ENCODE results near the gene DNAAF9.

The DNAAF9 gene

GRCh38 chr20:3409417-3409816, 1.9 kb upstream of the DNAAF9 start:
- DNase-seq = no peak

DNA sequence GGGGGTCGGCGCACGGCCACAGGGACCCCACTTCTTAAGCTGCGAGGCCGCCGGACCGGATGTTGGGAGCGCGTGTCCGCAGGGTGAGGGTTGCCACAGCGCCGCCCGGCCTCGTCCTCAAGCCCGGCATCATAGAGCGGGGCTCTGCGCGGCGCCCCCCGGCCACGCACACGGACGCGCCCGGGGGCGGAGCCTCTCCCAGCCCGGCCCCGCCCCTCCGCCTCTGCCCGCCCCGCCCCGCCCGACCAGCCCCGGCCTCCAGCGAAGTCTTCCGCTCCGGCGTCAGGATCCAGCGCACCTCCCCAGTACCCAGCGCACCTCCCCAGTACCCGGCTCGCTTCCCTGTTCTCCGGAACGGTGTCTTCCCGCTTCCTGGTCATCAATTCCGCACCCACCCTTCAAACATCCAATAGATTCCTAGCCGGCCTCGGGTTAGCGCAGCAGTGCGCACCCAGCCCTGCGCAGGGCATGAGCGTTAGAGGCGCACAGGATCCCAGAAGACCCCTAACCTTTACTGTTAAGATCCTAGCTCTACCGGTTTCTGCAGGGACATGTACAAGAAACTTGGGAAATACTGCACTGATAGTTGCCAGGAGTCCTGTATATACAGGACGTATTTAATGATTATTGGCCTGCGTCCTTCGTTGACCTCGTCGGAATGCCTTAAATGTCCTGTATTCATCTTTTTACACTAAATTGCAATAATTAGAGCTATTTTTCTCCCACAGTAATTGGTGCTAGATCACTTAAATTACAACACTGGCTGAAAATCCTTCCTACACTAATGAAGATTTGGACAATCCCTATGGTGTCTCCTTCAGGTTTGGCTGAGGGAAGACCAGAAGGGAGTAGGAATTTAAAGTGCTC, 535 bp upstream of the DNAAF9 start:
- DNase-seq = peak; percentile 84

DNA sequence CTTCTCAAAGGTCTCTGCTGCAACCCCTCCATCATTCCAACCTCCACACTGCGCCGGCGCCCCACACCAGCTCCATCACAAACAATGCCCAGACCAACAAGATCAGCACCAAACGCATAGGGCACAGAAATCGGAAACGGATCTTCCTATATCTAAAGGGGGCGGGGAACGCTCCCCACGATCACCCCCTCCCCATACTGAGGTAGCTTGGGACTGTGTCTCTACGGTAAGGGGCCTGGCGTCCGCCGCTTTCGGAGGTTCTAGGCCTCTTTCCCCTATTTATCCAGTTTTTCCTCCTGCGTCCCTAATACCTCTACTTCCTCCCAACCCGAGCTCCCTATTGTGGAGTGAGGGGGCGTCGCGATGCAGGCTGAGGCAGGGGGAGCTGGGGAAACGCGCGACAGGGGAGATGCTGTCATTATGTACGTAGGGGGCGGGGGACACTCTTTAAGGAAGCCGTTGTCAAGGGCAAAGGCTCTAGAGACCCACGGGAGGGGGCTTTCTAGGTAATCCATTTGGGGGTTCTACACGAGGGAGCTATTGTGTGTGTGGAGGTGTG, 909 bp downstream of the DNAAF9 start:
- DNase-seq = peak; percentile 34

- DNase-seq = no peak
Measured at GRCh38 chr20:3405696-3406358, 1.6 kb downstream of the DNAAF9 start.

DNA sequence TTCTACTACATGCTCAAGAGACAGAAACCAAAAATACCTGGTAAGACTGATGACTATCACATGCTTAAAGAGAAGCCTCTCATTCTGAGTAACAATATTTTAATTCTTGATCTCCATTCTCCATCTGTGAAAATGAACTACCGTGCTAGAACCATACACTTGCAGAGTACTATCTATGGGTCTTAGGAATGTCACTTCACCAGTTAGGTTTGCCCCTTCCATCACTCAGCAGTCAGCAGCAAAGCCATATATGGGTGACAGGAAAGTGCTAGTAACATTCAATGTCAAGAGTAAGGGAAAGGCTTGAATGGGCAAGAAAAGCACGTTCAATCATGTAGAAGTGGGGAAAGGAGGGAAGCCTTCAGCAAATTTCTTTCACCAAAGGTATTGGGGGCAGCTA, 2.3 kb downstream of the DNAAF9 start:
- no peak for DNase-seq

- no peak for DNase-seq
Measured at GRCh38 chr20:3404402-3404801, 3.1 kb downstream of the DNAAF9 start.

DNA sequence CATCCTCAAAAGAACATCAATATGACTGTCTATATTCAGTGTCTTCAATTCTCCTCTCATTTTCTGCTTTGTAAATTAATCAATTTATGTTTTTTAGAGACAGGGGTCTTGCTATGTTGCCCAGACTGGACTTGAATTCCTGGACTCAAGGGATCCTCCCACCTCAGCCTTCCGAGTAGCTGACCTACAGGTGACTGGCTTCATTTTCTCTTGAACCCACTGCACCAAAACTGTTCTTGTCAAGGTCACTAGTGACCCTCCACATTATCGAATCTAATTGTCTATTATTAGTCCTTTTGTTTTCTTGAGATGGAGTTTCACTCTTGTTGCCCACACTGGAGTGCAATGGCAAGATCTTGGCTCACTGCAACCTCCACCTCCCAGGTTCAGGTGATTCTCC, 3.7 kb downstream of the DNAAF9 start:
- DNase-seq = no peak

DNA sequence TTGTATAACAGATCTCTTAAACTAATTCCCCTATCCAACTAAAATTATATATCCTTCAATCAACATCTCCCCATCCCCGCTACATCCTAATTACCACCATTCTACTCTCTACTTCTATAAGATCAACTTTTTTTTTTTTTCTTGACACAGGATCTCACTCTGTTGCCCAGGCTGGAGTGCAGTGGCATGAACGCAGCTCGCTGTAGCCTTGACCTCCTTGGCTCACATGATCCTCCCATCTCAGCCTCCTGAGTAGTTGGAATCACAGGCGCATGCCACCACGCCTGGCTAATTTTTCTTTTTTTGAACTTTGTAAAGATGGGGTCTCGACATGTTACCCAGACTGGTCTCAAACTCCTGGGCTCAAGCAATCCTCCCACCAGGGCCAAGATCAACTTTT, 5.0 kb downstream of the DNAAF9 start:
- DNase-seq = no peak

DNA sequence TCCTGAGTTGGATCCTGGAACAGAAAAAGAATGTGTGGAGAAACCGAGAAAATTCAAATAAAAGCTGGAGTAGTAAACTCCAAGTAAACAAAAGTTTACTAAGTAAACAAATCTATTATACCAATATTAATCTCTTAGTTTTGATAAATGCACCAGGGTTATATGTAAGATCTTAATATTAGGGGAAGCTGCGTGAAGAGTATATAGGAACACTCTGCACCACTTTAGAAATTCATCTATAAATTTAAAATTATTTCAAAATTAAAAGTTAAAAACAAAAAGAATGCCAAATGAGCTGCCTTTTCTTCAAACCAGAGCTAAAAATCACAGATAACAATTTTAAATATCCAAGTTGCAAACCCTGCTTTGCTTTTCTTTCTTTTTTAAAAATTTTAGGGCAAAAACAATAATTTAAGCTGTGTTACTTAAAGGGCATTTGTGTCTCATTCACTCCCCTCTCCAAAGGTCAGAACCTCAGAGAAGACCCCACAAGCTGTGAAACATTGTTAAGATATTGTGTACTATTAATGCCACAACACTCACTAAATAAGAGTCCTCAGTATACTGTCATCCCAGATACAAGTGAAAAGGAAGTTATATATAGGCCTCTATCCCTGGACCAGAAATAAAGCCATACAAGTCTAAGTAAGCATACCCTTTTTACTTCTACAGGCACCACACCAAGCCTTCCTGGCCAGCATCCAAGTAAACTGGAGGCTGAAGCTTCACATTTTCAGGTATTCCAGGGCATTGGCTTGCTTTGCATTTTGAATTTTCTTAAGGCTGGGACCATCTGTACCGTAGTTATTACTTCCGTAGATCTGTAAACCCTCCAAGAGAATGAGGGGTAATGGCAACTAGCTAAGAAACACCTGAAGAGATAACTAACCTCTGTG, 7.0 kb downstream of the DNAAF9 start:
- DNase-seq = peak; percentile 6

DNA sequence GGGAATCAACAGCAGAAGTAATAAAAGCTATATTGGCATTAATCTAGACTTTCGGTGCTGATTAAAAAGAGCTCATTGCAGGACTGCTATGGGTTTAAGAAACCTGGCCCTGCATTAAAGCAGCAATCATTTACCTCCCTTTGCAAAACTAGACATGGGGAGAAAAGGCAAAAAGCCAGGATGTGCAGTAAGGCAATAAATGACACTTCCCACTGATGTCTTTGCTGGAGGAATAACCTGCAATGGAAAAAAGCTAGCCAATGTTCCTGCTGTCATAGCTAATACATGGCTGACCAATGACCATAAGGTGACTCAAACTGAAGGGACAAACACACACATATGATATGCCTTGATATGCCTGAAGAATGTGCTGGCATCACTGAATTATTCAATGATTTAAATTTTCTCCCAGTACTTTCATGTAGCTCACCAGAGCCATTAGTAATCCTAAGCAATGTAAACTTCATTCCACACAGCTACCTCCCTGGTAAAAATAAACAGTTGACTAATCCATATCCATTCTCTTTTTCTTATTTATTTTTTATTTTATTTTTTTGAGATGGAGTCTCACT, 8.7 kb downstream of the DNAAF9 start:
- no peak for DNase-seq

GRCh38 chr20:3396492-3396891, 11.0 kb downstream of the DNAAF9 start:
- DNase-seq = no peak

DNA sequence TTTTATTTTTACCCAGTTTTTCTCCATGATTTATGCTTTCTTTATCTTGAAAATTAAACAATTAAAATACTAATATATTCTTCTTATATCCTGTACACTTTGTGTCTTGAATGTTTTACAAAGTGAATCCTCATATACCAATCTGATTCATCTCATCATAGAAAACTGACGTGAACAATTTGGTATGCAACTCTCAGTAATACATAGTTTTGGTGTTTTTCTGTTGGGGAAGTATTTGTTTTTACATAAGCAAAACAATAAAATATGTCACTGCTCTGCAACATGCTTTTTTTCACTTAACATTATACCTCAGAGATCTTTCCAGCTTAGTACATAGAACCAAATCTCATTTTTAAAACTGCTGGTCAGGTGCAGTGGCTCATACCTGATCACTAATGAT, 14.7 kb downstream of the DNAAF9 start:
- no peak for DNase-seq

DNA sequence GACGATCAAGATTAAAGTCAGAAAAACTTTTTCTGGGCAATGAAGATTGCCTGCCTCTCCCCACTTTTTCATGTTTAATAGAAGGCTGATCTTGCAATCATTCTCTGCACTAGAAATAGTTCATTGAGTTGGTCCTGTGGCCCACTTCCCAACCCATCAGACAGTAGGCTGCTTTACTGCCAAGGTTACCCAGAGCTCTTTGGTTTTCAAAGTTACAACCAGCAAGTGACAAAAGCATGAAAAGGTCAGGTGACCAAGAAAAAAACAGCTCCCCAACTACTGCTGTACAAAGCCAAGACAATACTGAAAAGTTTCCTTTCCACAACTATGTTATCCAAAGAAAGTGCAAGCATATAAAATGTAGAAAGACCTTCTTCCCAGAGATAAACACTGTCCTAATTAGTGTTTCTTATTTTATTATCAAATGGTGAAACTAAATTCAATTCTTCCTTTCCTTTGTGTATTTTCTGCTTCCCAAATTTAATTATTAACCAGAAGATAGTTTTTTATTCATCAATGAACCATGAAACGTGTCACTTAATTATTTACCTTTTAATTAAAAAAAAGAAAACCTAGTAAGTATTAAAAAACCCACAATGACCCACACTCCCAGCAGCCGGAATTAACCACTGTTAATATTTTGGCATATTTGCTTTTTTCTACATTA, 16.6 kb downstream of the DNAAF9 start:
- peak; percentile 68 for DNase-seq

DNA sequence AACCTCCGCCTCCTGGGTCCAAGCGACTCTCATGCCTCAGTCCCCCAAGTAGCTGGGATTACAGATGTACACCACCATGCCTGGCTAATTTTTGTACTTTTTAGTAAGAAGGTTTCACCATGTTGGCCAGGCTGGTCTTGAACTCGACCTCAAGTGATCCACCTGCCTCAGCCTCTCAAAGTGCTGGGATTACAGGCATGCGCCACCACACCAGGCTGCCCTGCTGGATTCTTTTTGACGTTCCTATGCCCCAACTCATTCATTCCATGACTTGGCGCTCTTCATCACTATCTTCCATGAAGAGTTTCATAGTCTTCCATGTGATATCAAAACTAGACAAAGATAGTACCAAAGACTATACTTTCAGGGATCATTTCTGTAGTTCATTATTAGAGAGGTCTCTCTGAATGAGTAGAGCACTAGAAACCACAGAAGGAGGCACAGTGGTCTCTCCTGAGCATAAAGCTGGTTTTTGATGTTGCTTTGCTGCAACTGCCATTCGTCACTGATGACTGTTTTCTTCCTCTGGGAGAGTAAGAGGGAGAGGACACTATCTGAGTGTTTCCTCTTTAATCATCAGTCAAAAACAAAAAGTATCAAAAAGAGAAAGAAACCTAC, 23.5 kb downstream of the DNAAF9 start:
- DNase-seq = no peak

DNA sequence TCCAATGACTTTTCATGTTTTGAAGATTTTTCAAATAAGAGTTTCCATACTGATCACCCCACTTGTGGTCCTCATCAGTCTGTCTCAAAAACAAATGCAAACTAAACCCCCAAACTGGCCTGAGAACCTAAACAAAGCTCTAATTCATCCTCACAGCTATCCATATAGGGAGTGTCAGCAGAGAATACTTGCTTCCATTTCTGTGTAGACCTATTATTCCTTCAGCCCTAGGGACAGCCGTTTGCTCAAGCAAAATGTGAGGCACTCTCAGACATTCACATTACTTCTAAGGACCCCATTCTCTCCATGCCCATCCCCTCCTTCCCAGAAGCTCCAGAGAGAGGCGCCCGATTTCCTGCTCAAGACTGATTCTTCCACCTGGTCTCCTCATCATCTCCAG, 24.6 kb downstream of the DNAAF9 start:
- peak; percentile 7 for DNase-seq

DNA sequence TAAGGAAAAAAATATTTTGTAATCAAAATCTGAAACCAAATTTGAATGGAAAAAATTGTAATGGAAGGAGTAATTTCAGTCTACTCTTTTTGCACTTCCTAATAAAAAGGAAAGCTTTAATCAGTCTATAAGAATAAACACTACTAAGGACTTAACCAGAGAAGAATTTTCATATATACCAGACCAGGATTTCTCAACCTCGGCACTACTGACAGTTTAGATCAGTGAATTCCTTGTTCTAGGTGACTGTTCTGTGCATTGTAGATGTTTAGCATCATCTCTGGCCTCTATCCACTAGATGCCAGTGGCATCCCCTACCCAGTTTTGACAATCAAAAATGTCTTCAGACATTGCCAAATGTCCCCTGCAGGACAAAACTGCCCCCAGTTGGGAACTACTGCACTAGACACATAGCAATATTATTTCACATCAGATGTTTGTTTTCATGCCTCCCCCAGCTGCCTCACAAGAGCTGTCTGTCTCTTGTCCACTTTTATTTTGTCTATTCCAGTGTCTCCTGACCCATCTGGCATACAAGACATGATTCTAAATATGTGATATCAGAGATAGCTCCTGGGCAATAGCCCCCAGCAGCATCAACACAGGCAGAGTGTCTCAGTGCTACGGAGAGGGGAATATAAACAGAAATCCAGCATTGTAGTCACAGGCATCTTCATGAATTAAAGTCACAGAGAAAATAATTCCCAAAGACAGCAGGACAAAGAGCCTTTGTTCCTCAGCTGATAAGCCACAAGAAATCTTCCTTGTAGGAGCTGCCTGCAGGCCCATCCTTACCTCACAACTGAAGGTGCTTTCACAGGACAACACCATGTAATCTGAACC, 27.0 kb downstream of the DNAAF9 start:
- peak; percentile 66 for DNase-seq

- no peak for DNase-seq
Measured at GRCh38 chr20:3378138-3378537, 29.3 kb downstream of the DNAAF9 start.

- DNase-seq = no peak
Measured at GRCh38 chr20:3377644-3378043, 29.8 kb downstream of the DNAAF9 start.

DNA sequence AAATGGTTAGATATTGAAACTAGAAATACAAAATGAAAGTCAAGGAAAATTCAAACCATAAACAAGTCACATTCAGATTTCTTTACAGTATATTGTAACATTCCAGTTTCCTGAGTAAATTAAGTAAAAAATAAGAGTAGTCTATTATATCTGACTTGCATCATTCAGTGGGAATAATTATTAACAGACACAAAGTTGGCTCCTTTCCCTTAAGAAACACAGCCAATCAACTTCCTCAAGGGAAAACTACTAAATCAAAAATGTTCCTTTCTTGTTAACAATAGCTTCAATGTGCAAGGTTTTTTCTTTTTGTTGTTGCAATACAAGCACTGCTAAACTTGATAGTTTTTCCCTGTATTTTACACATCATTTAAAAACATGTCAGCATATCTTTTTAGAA, 33.2 kb downstream of the DNAAF9 start:
- DNase-seq = no peak

DNA sequence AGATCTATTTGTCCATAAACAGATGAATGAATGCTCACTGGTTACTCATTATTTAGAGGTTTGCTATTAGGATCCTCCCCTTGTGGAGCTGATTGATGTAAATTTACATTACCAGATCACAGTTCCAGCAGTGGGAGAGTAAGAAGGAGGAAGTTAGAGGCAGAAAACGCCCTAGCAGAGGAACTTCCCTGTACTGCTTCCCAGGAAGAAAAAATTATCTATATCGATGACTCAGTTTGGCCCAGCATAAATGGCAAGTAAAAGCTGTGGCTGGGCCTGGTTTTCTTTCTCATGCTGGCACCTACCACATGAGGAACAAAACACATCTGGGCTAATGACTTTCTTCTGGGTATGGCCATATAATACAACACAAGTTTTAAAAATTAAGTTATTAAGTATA, 35.7 kb downstream of the DNAAF9 start:
- no peak for DNase-seq

DNA sequence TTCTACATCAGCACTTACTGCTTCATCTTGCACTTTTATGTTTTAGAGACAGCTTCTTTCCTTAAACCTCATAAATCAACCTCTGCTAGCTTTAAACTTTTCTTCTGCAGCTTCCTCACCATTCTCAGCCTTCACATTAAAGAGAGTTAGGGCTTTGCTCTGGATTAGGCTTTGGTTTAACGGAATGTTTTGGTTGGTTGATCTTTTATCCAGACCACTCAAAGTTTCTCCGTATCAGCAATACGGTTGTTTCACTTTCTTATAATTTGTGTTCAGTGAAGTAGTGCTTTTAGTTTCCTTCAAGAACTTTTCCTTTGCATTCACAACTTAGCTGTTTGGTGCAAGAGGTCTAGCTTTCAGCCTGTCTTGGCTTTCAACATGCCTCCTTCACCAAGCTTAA, 40.4 kb downstream of the DNAAF9 start:
- DNase-seq = no peak
